Colon (tissue), 2 donors: ENCODE data around the gene C10orf90.

Experiments
- FAIRE-seq: peaks from 2 replicates; lab custom pipeline; 2012; peaks lifted over from hg19 to GRCh38; lab: Jason Lieb, UNC
- donor health status: control.
- donor health status: control.

The C10orf90 gene

DNA sequence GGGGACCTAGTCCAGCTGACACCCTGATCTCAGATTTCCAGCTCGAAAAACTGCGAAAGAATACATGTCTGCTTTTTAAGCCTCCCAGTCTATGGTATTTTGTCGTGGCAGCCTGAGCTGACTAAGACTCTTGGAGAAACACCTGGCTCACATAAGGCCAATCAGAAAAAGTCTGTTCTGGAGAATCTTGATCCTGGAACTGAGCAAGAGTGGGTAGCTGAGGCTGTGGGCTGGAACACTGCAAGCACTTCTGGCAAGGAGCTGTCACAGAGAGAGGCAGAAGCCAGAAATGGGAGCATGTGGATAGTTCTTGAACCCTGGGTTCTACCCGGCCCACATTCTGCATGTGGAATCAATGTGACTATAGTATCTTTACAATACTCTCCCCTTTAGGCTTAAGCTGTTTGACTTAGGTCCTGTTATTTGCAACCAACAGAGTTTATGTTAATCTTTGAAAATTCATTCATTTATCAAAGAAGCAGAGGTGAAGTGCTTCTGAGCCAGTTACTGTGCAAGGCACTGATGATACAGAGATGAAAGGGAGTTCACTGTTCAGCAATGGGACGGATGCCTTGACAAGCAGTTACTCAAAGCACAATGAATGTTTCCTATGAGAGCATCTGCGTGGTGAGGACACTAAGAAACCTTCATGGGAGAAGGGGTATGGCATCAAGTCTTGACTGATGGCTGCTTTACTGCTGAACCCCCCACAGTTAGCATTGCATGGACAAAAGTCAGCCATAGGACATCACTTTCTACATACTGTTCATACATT is 4.4 kb upstream of the C10orf90 start:
- no peak for FAIRE-seq

DNA sequence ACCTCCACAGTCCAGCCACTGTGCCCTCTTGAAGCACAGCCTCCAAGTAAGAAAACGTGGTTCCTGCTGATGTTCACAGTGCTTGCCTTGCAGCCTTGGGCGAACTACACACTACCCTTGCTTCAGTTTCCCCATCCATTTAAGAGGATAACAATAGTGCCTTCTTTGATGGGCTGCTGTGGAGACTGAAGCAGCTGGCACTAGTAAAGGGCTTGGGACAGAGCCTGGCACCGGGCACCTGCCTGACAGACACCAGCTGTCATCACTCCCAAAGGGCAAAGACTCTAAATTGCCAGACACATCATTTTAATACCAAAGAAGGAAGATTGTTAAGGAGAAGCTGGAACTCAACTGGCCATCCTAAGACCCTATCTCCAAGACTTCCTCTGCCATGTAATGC is 3.1 kb upstream of the C10orf90 start:
- no peak for FAIRE-seq

DNA sequence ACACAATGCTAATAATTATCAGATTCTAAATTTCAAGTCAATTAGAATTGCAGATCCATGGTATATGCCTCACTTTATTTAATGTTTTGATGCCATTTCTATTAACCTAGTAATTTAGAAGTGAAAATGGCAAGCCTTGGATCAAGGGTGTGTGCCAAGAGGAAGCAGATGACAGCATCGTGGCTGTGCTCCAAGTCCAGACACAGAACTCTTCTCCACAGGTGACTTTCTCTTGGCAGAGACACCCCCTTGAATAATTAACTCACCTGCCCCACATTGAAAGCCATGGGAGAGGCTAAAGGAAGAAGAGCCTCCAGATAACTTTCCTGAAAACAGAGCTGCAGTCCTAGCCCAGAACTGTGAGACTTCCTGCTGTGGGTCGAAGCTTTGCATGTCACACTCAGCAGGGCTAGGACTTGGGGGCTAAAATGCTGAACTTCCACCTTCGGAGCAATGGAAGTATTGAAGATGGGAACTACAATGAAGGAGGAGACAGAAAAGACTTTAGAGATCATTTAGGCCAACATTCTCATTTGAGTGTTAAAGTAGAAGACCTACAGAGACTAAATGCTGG is 996 bp upstream of the C10orf90 start:
- FAIRE-seq: no peak

DNA sequence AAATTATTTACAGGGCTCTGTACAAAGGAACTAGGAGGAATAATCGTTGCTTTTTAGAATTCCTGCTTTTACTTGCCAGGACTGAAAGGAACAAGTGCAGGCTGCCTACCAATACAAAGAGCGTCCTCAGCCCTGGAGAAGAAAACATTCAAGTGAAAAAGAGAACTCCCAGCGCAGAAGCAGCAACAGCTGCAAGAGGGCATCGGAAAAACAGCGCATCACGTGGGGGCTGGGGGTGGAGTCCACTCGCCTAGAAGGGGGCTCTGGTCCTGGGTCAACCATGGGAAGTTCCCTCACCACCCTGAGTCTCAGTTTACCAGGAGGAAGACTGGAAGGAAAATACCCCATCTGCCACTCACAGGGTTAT is 385 bp upstream of the C10orf90 start:
- FAIRE-seq: no peak

DNA sequence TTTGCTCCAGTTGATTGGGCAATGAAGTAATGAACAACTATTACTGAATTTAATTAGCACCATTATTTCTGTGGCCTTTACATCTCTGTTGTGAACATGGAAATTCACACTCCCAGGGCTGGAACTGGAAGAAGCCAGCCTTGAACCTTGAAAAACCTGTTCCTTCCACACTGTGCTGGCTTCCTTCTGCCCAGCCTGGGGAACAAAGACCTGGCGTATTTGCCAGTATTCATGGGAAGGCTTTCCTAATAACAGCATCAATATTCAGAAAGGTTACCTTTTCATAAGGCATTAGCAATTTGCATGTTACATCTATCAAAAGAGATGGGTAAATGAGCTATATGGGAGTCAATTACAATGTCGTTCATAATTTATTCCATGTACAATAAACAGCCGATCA is 1.3 kb downstream of the C10orf90 start:
- no peak for FAIRE-seq

DNA sequence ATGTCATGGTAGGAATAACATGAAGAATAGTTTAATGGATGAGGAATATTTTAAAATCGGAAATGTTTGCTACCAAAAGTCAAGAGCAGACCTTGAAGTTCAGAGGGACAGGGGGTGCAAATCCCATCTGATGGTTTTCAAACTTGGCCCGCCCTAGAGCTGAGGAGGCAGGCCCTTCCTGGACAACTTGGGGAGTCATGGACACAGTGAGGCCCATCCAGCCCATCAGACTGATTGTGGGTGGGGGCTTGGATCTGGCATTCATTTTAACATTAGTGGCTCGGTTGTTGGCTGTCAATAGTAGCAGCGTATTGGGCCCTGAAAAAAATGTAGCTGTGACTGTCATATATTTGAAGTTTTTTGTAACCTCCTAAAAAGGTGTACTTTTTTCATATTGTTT is 2.0 kb downstream of the C10orf90 start:
- FAIRE-seq: no peak

DNA sequence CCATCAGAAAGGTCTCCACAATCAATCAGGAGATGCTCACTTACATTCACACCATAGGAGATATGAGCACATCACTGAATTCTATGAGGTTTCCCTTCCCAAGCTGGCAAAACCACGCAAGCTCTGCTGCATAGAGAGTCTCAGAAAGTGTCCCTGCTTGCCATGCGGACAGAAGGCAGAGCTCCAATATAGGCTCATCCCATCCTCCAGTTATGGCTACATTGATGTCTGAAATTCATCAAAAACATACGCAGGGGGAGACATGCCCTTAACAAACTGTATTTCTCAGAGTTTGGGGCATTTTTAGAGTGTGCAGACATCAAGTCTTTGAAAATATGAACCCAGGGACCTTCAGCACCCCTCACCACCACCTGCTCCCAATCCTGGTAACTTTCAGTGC is 2.9 kb downstream of the C10orf90 start:
- FAIRE-seq: no peak

DNA sequence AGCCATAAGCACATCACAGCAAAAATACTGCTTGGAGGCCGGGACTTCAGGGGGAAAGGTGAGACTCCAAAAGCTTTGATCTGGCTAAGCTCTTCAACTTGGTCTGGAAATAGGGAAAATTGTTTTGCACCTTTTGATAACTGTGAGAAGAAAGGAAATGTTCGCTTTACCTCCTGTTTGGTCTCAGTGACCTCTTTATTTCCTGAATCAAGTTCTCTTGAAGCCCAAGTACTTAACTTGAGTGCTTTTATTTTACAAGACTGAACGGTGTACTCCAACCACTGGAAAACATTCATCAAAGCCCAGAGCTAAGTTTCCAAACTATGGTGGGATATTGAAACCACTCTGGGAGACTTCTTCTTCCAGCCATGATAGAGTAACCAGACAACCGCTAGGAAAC is 5.3 kb downstream of the C10orf90 start:
- FAIRE-seq: no peak

DNA sequence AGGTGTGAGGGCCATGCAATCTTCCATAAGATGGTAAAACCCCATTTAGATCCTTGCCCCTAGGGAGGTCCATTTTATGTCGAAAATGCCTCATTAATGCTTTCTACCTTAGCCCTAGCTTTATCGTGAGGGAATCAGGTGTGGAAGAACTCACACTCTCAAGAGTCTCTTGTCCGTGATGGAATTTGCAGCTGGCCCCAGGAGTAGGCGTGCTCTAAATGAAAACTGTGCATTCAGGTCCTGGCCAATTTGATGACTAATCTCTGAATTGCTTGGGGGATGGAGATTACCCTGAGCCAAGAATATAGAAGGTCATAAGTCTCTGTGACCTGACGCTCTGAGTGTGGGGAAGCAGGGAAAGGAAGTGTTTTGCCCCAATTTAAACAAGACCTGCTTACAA is 6.6 kb downstream of the C10orf90 start:
- FAIRE-seq: no peak

DNA sequence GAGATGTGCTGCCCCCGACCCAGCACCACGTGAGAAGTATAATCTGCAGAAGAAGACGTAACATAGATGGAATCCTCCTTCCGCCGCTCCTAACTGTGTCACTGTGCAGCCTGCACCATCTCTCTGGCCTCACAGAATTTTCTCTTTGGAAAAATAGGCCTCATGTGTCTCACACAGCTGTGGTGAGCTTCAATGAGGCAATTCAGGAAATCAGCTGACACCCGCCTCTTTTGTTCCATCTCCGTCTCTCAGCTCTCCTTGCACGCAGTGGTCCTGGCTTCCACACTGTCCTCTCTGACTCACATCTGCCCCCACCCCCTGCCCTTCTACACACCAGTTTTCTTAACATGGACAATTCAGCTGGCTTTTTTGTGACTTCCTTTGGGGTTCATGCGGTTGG is 7.2 kb downstream of the C10orf90 start:
- FAIRE-seq: no peak

DNA sequence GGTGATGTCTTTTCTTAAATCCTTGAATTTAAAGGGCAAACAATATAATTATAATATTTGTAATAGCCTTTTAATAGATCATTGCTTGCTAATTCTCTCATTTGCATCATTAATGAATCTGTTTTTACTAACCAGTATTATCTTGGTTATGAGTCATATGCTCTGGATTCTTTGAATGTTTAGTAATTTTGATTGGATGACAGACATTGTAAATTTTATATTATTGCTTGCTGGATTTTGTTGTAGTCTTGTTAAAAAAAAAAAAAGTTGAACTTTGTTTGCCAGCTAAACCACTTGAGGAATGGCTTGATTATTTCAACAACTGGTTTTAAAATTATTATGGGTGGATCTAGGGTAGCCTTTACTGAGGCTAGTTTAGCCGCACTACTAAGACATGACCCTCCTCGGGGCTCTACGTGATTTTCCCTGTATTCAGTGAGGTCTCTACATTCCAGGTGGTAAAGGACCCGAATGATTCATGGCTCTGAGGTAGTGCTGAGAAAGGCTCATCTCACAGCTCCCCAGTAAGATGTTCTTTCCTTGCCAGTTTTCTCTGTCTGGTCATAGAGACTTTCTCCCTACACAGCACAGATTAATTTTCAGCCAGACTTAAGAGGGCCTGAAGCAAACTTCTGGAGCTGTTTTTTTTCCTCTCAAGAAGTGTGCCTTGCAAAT is 8.5 kb downstream of the C10orf90 start:
- FAIRE-seq: no peak

DNA sequence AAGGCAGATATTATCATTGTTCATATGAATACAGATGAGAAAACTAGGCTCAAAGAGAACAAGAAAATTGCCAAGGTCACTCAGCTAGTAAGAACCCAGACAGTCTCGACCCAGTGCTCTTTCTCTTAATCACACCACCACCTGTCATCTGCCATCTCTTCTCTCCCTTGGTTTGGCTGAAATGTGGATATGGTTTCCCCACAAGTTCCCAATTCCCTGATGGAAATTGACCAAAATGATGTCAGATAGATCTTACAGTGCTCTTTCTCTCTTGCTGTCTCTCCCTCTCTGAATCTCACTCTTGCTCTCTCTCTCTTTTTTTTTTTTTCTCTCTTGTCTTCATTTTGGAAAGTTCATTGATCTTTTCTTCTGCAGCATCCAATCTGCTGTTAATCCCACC is 9.1 kb downstream of the C10orf90 start:
- FAIRE-seq: no peak

DNA sequence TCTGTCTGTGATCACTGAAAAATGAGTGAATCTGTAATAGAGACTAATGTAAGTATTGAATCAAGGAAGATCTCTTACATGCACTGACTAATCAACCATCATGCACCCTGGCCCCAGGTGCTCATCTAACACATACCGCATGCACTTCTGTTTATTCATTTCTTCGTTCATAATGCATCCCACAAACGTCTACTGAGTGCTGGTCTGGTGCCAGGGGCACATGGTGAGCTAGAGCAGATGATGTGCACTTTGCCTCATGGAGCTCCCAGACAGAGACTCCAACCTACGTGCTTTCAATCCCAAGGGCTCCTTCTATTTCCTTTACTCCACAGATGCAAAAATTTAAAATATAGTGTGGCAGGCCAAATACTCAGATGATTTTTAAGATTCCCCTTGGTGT is 10.7 kb downstream of the C10orf90 start:
- no peak for FAIRE-seq

DNA sequence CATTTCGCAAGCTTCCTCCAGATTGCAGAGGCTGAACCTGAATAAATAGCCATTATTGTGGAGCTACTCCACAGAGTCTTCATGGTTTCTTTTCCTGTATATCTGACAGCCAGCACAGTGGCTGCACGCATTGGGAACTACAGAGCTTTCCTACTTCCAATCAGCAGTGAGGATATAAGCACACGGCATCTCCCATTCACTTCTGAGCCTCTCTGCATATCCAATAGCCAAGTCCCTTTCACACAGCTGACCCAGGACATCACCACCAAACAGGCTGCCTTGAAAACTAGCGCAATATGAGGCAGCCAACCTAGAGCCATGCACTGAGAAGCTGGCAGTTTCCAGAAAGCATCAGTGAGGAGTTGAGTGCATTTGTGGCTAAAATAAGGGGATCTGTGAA is 11.6 kb downstream of the C10orf90 start:
- no peak for FAIRE-seq

DNA sequence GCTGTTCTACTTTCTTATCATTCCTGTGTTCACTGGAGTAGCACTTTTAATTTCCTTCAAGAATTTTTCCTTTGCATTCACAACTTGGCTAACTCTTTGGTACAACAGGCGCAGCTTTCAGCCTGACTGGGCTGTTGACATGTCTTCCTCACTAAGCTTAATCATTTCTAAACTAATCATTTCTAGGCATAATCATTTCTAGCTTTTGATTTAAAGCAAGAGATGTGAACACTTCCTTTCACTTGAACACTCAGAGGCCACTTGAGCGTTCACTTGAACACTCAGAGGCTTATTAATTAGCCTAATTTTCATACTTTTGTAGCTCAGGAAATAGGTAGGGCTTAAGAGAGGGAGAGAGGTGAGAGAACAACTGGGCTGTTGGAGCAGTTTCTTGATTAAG is 15.9 kb downstream of the C10orf90 start:
- FAIRE-seq: no peak

DNA sequence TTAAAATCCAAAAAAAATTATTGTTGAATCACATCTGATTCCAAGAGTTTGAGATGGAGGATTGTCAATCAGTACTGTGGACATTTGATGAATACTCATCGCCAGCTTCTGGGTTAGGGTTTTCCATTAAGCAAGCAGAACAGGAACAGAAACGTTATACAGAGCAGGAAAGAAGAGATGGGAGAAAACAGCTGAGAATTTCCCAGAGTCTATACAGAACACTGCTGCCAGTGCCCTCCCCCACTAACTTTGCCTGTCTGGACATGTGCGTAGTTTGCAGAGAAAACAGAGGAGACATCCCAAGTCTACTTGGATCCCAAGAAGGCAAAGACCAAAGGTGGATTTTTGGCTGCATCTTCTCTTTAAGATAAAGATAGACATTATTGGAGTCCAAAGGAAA is 19.0 kb downstream of the C10orf90 start:
- FAIRE-seq: no peak

DNA sequence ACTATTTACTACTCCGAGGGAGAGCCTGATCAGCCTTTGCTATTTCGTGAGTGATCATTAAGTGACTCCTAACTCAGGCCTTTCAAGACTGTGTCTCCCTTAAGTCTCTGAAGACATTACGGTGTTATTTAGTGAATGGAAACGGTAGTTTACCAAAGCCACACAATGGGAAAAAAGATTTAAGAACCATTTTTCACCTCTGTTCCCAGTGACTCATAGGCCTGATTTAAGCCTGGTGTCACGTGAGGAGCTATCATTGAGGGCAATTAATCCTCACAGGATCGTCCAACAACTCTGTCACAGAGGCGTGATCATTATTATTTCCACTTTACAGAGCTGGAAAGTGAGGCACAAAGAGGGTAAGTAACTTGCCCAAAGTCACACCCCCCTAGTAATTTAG is 20.3 kb downstream of the C10orf90 start:
- FAIRE-seq: no peak

DNA sequence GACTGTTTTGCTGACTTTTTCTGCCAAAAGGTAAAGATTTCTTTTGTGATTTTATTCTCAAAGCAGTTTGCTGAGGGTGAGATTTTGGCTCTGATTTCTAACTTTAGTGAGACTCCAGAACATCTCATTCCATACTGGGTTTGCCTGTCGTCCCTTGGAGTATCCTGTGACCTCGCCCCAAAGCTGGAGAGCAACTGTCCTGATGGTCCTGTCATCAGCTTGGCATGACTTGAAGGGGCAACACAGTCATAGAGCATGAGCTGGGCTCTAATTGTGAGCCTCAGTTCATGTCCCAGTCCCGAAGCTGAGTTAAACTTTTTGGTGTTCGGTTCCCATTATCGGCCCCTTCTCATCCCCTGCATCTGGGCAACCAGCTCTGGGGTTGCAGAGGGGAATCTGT is 23.4 kb downstream of the C10orf90 start:
- no peak for FAIRE-seq

DNA sequence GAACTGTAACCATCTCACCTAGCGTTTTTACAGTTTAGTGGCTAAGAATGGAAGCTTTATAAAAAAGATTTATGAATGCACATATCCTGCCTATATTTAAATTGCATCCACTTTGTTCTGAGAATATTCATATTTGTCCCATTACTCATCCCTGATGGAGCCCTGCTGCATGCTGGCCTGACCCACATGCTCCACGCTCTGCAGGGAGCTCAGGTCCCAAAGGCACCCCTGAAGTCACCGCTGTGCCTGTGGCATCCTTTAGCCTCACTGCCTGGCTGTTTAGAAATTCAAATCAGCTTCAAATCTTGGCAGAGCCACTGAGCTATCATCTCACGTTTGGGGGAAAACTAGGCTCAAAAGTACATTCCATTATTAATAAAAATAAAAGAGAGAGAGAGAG is 24.4 kb downstream of the C10orf90 start:
- no peak for FAIRE-seq

DNA sequence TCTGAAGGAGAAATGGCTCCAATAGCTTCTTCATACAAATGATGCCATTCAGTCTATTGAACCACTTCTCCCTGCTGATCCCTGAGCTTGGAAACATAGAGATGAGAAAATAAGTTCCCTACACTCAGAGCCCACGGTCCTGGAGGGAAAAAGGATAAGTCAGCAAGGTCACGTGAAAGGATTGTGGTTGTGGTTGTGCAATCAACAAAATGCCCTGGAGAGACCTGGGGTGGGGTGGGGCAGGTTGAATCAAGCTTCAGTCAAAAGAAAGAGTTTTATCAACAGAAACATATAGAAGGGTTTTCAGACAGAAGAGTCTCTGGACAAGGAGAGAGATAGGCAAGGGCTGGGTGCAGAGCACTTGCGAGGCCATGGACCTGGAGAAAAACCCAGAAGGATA is 30.1 kb downstream of the C10orf90 start:
- FAIRE-seq: no peak

DNA sequence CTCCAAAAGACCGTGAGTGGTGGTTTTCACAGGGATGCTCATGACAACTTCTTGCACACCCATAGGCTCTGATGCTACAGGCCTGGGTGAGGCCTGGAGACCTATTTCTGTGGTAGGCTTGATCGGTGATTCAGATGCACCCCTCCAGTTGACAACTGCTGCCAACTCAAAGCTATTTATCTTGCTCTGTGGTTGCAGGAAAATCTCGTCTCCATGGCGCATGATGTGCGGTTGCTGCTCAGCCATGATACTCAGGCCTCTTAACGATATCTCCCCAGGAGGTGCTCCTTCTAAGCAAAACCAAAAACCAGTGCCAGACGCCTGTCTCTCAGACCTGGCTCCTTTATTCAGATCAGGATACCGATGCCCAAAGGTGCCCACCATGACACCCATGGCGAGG is 31.4 kb downstream of the C10orf90 start:
- FAIRE-seq: no peak

DNA sequence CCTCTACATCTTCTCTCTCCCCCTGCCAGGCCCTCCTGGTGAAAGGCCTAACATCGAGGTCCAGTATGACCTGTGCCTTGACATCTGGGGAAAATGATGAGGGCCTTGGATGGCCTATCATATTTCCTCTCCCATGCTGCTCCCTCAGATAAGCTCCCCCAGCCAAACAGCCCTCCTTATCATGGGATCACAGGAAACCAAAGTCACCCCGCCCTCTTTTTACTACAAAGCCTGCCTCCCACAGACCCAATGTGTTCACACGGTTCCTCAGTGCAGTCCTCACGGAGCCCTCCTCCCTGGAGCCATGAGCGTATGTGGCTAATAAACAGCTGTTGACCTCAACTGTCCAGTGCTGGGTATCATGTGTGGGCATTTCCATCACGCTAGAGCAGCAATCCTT is 32.0 kb downstream of the C10orf90 start:
- FAIRE-seq: no peak

DNA sequence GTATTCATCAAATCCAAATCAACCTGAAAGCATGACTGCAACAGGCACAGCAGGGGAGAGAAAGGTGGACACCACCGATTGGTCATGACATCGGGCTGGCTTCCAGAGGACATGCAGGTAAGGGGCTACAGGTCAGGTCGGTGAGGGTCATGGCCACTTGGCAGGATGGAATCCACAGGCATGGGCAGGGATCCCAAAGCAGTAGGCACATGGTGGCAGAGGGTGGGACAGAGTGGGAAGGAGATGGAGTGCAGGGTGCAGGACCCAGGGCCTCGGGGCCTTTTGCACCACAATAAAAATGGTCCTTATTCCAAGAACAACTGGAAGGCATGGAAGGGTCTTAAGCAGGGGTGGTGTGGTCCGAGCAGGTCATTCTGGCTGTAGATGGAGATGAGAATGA is 33.0 kb downstream of the C10orf90 start:
- FAIRE-seq: no peak

DNA sequence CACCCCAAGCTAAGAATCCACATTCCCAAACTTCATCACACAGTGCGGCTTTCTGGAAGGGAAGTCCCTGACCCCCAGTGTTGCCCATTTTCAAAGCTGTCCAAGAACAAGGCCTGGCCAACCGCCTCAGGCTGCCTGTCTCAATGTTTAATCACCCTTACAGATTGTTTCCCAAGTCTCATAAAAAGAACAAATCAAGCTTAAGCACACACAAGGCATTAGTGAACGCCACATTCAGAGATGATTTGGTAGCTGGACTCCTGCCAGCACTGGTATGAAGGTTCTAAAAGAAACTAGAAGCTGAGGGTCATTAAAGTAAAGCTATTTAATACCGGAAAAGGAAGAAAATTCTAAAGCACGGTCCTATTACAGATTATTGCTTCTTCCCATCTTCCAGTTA is 35.6 kb downstream of the C10orf90 start:
- FAIRE-seq: no peak
